GM19467 (cell line): ENCODE measurements around the gene EIF3D.

Experiments used
- ATAC-seq: cut with Tn5 transposase; IDR thresholded peaks from one replicate; pipeline ENCODE4 v1.9.1; 2021; ENCODE audit warnings: mild to moderate bottlenecking, moderate library complexity; ENCODE audit not compliant: unreplicated experiment

Gene EIF3D

DNA sequence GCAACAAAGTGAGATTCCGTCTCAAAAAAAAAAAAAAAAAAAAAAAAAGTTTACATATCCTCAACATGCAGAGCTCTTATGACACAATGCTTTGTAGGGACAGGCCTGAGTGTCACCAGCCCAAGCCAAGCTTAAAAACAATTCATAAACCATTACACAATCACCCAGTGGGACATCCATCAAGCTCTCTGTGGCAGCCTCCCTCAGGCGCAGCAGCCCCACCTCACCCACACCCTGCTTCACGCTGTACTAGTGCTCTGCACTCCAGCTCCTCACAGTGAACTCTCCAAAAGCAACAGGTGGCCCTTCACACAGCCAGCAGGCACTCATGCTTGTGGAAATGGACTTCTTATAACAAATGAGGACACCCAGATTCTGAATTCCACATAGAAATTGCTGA lies 18.6 kb downstream of the EIF3D start:
- no peak for ATAC-seq

DNA sequence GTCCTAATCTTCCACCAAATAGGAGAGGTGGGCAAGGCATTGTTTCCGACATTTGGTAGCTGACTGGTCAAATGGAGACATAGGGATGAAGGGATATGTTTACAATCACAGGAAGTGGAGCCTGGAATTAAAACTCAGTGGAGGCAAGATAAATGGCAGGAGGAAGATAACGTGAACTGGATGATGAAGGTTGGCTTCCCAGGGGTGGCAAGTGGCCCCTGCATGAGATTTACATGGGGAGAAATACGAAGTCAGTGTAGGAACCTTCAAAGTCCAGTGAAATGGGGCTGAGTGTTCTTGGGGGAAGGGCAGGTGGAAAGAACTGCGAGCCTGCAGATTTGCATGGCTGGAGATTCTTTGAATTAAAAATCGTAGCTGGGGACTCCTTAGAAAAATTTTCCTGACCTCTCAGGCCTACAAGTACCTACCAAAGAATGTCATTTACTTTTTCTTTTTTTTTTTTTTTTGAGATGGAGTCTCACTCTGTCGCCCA lies 21.4 kb downstream of the EIF3D start:
- no peak for ATAC-seq

DNA sequence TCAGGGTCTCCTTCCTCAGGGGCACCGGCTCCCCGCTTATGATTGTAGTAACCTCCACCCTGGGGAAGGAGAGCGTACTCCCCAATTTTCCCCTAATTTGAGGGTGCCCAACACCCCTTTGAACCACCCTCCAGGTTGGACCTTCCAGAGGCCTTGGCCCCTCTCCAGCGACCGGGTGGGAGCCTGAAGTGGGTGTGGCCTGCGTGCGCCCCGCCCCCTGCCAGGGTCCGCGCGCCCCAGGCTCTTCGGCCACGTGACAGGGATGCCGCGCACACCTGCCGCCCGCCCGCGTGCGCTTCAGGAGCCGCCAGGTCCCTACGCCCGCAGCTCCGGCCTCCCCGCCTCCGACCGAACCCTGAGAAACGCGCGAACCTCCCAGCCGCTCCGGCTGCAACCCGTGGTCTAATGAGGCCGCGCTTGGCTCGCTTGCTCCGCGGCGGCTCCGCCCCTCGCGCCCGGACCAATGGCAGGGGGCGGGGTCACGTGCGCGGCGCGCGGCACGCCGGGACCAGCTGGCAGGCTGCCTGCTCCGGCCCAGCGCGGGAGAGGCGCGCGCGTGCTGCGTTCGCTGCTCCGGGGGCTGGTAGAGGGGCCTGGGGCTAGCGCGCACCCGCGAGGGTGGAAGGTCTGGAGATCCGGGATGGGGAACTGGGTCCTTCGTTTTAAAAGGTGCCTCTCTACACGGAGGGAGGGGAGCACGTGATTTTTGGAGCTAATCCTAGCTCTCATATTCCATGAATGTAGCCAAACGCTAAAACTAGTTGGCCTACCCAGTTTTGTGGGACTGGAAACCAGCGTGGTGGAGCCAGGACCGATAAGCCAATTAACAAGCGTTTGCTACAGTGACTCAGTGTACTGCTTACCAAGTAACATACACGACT lies 22.1 kb downstream of the EIF3D start, which contains the start of gene FOXRED2:
TSS of gene FOXRED2 (minus strand) at position 404 of the 881 bp plus-strand sequence. CDS start 618 bp downstream, outside the sequence.
- ATAC-seq: peak; percentile 73

DNA sequence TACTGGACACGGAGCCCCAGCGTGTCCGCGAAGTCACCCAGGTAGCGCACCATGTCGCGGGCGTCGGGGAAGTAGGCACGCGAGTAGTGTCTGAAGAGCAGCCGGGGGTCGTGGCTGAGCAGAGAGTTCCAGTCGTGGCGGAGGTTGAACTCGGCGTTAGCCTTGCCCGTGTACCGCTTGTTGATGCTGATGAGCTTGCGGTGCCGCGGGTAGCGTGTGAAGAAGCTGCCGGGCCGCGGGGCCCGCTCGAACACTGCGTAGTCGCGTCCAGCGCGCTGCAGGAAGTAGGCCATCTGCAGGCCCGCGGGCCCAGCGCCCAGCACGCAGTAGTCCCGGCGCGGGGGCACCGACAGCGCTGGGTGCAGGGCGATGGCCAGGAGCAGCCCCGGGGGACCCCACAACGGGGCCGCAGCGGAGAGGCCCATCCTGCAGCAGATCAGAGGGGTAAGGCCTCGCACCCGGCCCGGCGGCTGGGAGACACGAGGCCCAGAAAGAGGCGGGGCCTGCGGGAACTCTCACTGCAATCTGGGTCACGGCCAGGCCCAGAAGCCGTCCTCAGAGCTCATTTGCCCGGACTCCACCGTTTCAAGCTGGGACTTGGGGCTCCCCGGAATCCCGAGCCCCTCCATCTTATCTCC lies 22.8 kb downstream of the EIF3D start:
- no peak for ATAC-seq

DNA sequence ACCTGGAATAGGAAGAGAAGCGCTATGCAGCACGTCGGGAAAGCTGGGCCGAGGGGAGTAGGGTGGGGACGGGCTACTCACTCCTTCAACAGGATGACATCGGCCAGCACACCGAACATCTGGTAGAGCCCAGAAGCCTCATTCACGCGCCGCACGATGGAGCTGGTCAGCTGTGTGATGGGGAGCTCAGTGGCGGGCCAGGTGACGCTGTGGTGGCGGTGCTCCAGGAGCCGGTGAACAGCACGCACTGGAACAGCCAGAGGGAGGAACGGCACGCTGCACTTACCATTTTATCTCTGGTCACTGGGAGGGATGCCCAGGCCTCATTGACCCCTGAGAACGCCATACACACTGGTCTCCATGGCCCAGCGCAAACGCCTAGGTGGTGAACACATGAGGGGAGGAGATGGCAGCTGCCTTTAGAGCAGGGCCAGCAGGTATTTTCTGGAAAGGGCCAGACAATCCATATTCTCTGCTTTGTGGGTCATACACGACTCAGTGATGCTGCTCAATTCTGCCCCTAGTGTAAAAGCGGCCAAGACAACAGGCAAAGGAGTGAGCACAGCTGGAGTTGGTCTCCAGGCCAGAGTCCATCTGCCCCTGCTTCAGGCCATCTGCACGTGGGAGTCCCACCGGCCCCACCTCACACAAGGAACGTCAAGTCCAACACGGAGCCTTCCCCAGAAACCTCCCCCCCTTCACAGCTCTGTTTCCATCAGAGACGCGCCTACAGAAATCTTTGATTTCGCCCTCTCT lies 30.9 kb downstream of the EIF3D start:
- no peak for ATAC-seq

GRCh38 chr22:36493690-36494110 lies 35.3 kb downstream of the EIF3D start:
- ATAC-seq: no peak

- ATAC-seq: no peak
Measured at GRCh38 chr22:36492109-36492508, 36.9 kb downstream of the EIF3D start.

DNA sequence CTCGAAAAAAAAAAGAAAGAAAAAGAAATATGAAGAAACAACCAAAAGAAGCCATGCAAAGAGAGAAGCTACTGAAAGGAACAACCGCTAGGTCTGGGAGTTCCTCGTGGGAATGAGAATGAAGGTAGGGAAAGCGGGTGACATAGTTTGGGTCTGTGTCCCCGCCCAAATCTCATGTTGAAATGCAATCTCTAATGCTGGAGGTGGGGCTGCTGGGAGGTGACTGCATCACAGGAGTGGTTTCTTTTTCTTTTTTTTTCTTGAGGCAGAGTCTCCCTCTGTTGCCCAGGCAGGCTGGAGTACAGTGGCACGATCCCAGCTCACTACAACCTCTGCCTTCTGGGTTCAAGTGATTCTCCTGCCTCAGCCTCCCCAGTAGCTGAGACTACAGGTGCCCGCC lies 37.8 kb downstream of the EIF3D start:
- ATAC-seq: no peak

DNA sequence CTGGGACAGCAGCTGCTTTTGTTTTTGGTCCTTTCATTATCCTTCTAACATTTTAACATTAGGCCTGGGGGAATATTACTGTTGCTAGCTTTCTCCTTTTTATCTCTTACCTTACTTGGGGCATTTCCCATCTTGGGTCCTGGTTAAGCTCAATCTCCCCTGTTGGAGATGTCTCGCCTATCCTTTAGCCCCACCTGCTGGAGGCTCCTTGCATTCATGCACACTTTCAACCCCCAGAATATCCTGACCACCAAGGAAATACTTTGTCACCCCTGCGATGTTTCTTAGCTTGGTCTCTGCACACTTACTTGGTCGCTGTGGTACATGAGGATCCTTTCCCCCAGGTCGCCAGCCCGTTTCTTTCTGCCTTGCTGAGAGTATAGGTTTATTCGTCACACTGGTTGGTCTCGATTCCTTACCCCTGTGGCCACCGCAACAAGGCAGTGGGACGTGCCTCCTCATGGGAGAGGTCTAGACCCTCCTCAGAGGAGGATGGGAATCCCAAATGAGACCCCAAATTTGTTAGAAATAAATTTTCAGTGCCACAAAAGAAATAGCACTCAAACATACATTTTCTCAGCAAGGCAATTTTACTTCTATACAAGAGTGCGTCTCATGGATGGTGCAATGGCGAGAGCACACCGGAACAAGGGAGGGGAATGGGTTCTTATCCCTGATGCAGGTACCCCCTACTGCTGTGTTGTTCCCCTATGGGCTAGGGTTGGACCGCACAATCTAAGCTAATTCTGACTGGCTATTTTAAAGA lies 42.2 kb downstream of the EIF3D start:
- ATAC-seq: no peak

- peak; percentile 79 for ATAC-seq
Measured at GRCh38 chr22:36481393-36482168, 47.4 kb downstream of the EIF3D start, which contains the start of gene TXN2. Gene TXN2, minus strand, starts transcription at chr22:36481640. Its CDS starts 803 bp downstream, at chr22:36480837.

- peak; percentile 41 for ATAC-seq
Measured at GRCh38 chr22:36480941-36481392, 48.0 kb downstream of the EIF3D start.

DNA sequence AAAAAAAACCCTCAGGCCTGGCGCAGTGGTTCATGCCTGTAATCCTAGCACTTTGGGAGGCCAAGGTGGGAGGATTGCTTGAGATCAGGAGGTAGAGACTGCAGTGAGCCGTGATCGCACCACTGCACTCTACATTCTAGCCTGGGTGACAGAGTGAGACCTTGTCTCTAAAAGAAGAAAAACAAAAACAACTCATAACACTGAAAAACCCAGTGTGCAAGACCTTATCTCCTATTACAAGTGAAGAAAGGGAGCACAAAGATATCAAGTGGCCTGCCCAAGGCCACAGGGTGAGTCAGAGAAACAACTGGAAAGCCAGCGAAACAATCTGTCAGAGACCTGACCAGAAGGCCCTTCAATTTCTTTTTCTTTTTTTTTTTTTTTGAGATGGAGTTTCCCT lies 50.0 kb downstream of the EIF3D start:
- ATAC-seq: no peak

- no peak for ATAC-seq
Measured at GRCh38 chr22:36475341-36475740, 53.6 kb downstream of the EIF3D start.

GRCh38 chr22:36472689-36473088 lies 56.3 kb downstream of the EIF3D start:
- no peak for ATAC-seq

- ATAC-seq: no peak
Measured at GRCh38 chr22:36471341-36471821, 57.6 kb downstream of the EIF3D start.

- ATAC-seq: no peak
Measured at GRCh38 chr22:36470994-36471331, 58.0 kb downstream of the EIF3D start.

GRCh38 chr22:36470162-36470993 lies 58.6 kb downstream of the EIF3D start:
- no peak for ATAC-seq

DNA sequence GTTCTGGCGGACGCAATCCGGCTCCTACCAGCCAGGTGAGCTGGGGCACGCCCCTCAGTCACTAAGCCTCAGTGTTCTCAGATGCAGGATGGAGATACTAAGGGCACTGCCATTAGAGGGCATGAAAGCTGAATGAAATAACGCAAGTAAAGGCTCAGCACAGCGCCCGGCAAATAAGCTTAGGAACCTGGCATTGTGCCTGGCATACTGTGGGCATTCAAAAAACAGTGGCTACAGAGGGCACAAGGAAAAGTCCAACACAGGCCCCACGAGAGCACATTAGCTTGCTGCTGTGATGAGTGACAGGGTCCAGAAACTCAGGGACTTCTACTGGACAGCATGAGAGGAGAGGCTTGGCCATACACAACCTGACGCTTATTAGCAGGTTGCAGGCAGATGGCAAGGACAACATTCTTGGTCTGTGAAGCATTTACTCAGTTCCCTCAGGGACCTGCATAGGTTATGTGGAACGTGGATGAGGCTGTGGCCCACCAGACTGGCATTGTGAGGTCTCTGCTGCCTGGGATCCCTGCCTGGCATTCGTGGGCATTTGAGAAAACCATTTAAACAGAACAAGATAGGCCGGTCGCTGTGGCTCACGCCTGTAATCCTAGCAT lies 59.8 kb downstream of the EIF3D start:
- no peak for ATAC-seq
